HCT116 (cell line): ENCODE data around the gene CEMIP2. TPM values are rescaled to one million over a fixed set of nuclear protein-coding genes. Genes with fewer than 3 reads are reported as not detected.

Source experiments
- ATAC-seq: fragments of 200-7000 bp; cut with Tn5 transposase; 2 replicates; pipeline ENCODE4 v1.9.1; 2020; ENCODE audit warnings: mild to moderate bottlenecking, moderate library complexity
- BruUV-seq: library from RNA; stranded (reverse); fragments of 400-500 nt; replicated peaks from 2 replicates; lab custom pipeline; 2021; lab: Mats Ljungman, UMichigan
- CTCF ChIA-PET: fragments of 300-600 bp; sonication (Branson Sonifier 250); formaldehyde crosslinking; loops from one replicate; lab custom pipeline; 2021; ENCODE audit warnings: antibody characterized with exemption; lab: Charles Lee
- POLR2A ChIA-PET: fragments of 300-600, 350-600 bp; sonication (Branson Sonifier 250); formaldehyde crosslinking; loops from one replicate; lab custom pipeline; 2021; ENCODE audit warnings: antibody characterized with exemption; lab: Charles Lee
- RAD21 ChIA-PET, 2 experiments: fragments of 300-600 bp; sonication (Branson Sonifier 250); formaldehyde crosslinking; loops; one replicate each; lab custom pipeline; 2023; ENCODE audit warnings: low total read pairs in 2 of 2; ENCODE audit not compliant: uncharacterized antibody in 2 of 2, unreplicated experiment in 2 of 2, low non-redundant PET in 1 of 2; lab: Charles Lee
- DNase-seq: peaks from one replicate; pipeline ENCODE4 v3.0.0-alpha.2; 2010; ENCODE audit warnings: low read depth, low spot score
- H2AFZ ChIP-seq: fragments of 200-600 bp; shearing (Covaris generic), sonication (generic); 2 replicates; pipeline ENCODE4 v1.6.1; 2017; ENCODE audit warnings: low read depth, mixed run types, mixed read lengths, antibody characterized with exemption, low read length; ENCODE audit not compliant: poor library complexity, severe bottlenecking
- H3K27ac ChIP-seq: 2 replicates; pipeline ENCODE4 v1.5.1; 2012; ENCODE audit warnings: low read depth, low read length
- H3K27me3 ChIP-seq: fragments of 200-600 bp; sonication (generic); 2 replicates; pipeline ENCODE4 v1.6.1; 2016; ENCODE audit warnings: mixed run types, low read length, mixed read lengths; ENCODE audit not compliant: insufficient read depth
- H3K36me3 ChIP-seq, 2 experiments: fragments of 200-500 bp in 1 of 2; fragments of 200-600 bp in 1 of 2; sonication (Bioruptor generic) in 1 of 2; sonication (generic) in 1 of 2; 2 replicates each; pipeline versions ENCODE4 v1.5.1 to v1.6.1; 2014 to 2016; ENCODE audit warnings: low read length in 2 of 2, inconsistent platforms in 1 of 2, mixed read lengths in 1 of 2, mixed run types in 1 of 2; ENCODE audit not compliant: insufficient read depth in 2 of 2, control insufficient read depth in 1 of 2
- H3K4me1 ChIP-seq, 2 experiments: fragments of 200-600 bp in 1 of 2; sonication (generic) in 1 of 2; 2 replicates each; pipeline versions ENCODE4 v1.5.1 to v1.6.1; 2012 to 2017; ENCODE audit warnings: low read length in 2 of 2, inconsistent platforms in 1 of 2, mild to moderate bottlenecking in 1 of 2, mixed read lengths in 1 of 2, mixed run types in 1 of 2, moderate library complexity in 1 of 2; ENCODE audit not compliant: insufficient read depth in 2 of 2, control insufficient read depth in 1 of 2
- H3K4me2 ChIP-seq: fragments of 200-600 bp; sonication (generic); 2 replicates; pipeline ENCODE4 v1.6.1; 2017; ENCODE audit warnings: mixed run types, low read length, mixed read lengths
- H3K4me3 ChIP-seq, 2 experiments: fragments of 200-600 bp in 1 of 2; sonication (generic) in 1 of 2; replicated peaks in 1 of 2; 2 replicates each; pipeline ENCODE4 v1.5.1; 2011 to 2016; ENCODE audit warnings: low read length in 2 of 2, control low read depth in 1 of 2, low read depth in 1 of 2, mild to moderate bottlenecking in 1 of 2, mixed read lengths in 1 of 2, mixed run types in 1 of 2
- H3K79me2 ChIP-seq: fragments of 200-600 bp; sonication (generic); 2 replicates; pipeline ENCODE4 v1.6.1; 2017; ENCODE audit warnings: mild to moderate bottlenecking, mixed run types, low read length, moderate library complexity, mixed read lengths; ENCODE audit not compliant: insufficient read depth
- H3K9ac ChIP-seq: fragments of 200-600 bp; sonication (generic); 2 replicates; pipeline ENCODE4 v1.6.1; 2016; ENCODE audit warnings: low read length, mixed read lengths
- H3K9me2 ChIP-seq: fragments of 200-600 bp; sonication (generic), shearing (Covaris generic); 2 replicates; pipeline ENCODE4 v1.6.1; 2017; ENCODE audit warnings: mixed run types, mild to moderate bottlenecking, moderate library complexity; ENCODE audit not compliant: insufficient read depth
- H3K9me3 ChIP-seq, 2 experiments: fragments of 200-500 bp in 1 of 2; fragments of 200-600 bp in 1 of 2; sonication (Bioruptor generic) in 1 of 2; sonication (generic) in 1 of 2; 2 replicates each; pipeline ENCODE4 v1.6.1; 2014 to 2017; ENCODE audit warnings: low read length in 2 of 2, mixed read lengths in 2 of 2, inconsistent platforms in 1 of 2, low read depth in 1 of 2, mild to moderate bottlenecking in 1 of 2, mixed run types in 1 of 2, moderate library complexity in 1 of 2; ENCODE audit not compliant: control insufficient read depth in 1 of 2, insufficient read depth in 1 of 2
- H4K20me1 ChIP-seq: fragments of 200-600 bp; sonication (generic), shearing (Covaris generic); 2 replicates; pipeline ENCODE4 v1.6.1; 2017; ENCODE audit warnings: mixed run types, mild to moderate bottlenecking, moderate library complexity; ENCODE audit not compliant: insufficient read depth
- CBX3 ChIP-seq: IDR thresholded peaks from 2 replicates; pipeline ENCODE4 v1.6.1; 2012; ENCODE audit warnings: low read depth
- EGR1 ChIP-seq: IDR thresholded peaks from 2 replicates; pipeline ENCODE4 v1.6.1; 2012; ENCODE audit warnings: low read depth
- ELF1 ChIP-seq: IDR thresholded peaks from 2 replicates; pipeline ENCODE4 v1.6.1; 2012; ENCODE audit warnings: low read depth, borderline replicate concordance
- EZH2 ChIP-seq: fragments of 200-600 bp; sonication (generic); IDR thresholded peaks from 2 replicates; pipeline ENCODE4 v1.6.1; 2017; ENCODE audit warnings: antibody characterized with exemption, mixed run types
- EZH2phosphoT487 ChIP-seq: fragments of 200-600 bp; IDR thresholded peaks from 2 replicates; pipeline ENCODE4 v1.6.1; 2018; ENCODE audit warnings: antibody characterized with exemption, borderline replicate concordance
- JUND ChIP-seq: IDR thresholded peaks from 2 replicates; pipeline ENCODE4 v1.6.1; 2012
- POLR2A ChIP-seq: IDR thresholded peaks from 2 replicates; pipeline ENCODE4 v1.7.0; 2011; ENCODE audit warnings: borderline replicate concordance; ENCODE audit not compliant: insufficient read depth, insufficient read length; ENCODE audit errors: extremely low read depth
- POLR2AphosphoS5 ChIP-seq: IDR thresholded peaks from 2 replicates; pipeline ENCODE4 v1.6.1; 2011; ENCODE audit warnings: mild to moderate bottlenecking, low read depth, low read length, moderate library complexity
- RAD21 ChIP-seq: IDR thresholded peaks from 2 replicates; pipeline ENCODE4 v1.6.1; 2012; ENCODE audit warnings: low read depth, mild to moderate bottlenecking
- SP1 ChIP-seq: IDR thresholded peaks from 2 replicates; pipeline ENCODE4 v1.6.1; 2012; ENCODE audit warnings: low read depth
- SRF ChIP-seq: IDR thresholded peaks from 2 replicates; pipeline ENCODE4 v1.6.1; 2012; ENCODE audit warnings: low read depth
- TCF7L2 ChIP-seq: IDR thresholded peaks from 2 replicates; pipeline ENCODE4 v1.7.0; 2011; ENCODE audit warnings: borderline replicate concordance, inconsistent platforms; ENCODE audit not compliant: insufficient read depth, insufficient read length; ENCODE audit errors: extremely low read depth
- YY1 ChIP-seq: IDR thresholded peaks from 2 replicates; pipeline ENCODE4 v1.6.1; 2011; ENCODE audit warnings: low read length, low read depth, moderate library complexity, mild to moderate bottlenecking; ENCODE audit not compliant: insufficient replicate concordance; ENCODE audit errors: extremely low read depth
- ZNF274 ChIP-seq: fragments of 200-500 bp; sonication (Bioruptor generic); IDR thresholded peaks from 2 replicates; pipeline ENCODE4 v1.6.1; 2014; ENCODE audit warnings: mild to moderate bottlenecking, low read depth, low read length, inconsistent platforms
- intact Hi-C: fragments of 100-400 bp; cut with micrococcal nuclease; formaldehyde crosslinking; loops from 2 replicates; pipeline ENCODE4 v1.10.0; 2022
- total RNA-seq: library from RNA; stranded (reverse); gene quantifications from one replicate; pipeline ENCODE4 v1.2.1, GENCODE V29; 2021; ENCODE audit not compliant: unreplicated experiment
- TF ChIP-seq, protein P1 (sequence below): IDR thresholded peaks from 2 replicates; pipeline ENCODE4 v1.6.1; 2012
- TF ChIP-seq, protein P2 (sequence below): IDR thresholded peaks from 2 replicates; pipeline ENCODE4 v1.6.1; 2012
- TF ChIP-seq, protein P3 (sequence below), 3 experiments: fragments of 200-600 bp in 1 of 3; sonication (generic) in 1 of 3; IDR thresholded peaks in 2 of 3; conservative IDR thresholded peaks in 1 of 3; 2 replicates each; pipeline ENCODE4 v1.5.1; 2012 to 2017; ENCODE audit warnings: low read depth in 2 of 3, low read length in 2 of 3, antibody characterized with exemption in 1 of 3, borderline replicate concordance in 1 of 3, control low read depth in 1 of 3, mild to moderate bottlenecking in 1 of 3, mixed read lengths in 1 of 3, mixed run types in 1 of 3, moderate library complexity in 1 of 3; ENCODE audit not compliant: insufficient read depth in 1 of 3
- TF ChIP-seq, protein P4 (sequence below): IDR thresholded peaks from 2 replicates; pipeline ENCODE4 v1.6.1; 2011; ENCODE audit warnings: mild to moderate bottlenecking, low read length, moderate library complexity; ENCODE audit not compliant: insufficient replicate concordance; ENCODE audit errors: extremely low read depth

Gene CEMIP2
- total RNA-seq, 1 experiment from 2014 or later: 14.3 TPM

DNA sequence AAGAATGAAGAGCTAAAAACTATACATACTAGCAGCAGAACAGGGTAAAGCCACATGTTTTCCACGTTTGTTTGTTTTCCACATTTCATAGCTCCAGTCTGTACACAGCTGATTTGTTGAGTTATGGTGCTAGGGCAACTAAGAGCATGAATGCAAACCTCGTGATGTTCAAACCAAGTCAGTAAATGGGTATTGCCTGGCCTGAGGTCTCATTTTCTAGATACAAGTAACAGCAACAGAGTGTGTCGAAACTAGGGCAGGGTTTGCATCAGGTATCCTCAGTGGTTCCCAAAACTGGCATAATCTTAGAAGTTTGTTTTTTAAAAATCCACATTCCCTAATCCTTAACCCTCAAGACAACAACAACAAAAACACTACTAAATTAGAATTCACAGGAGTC is 89.3 kb downstream of the CEMIP2 start (continued):
- TF ChIP-seq RAD21 (no peak), ELF1 (no peak), SRF (no peak)
- TF ChIP-seq, protein P1, sequence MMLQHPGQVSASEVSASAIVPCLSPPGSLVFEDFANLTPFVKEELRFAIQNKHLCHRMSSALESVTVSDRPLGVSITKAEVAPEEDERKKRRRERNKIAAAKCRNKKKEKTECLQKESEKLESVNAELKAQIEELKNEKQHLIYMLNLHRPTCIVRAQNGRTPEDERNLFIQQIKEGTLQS: no peak
- TF ChIP-seq, protein P2, sequence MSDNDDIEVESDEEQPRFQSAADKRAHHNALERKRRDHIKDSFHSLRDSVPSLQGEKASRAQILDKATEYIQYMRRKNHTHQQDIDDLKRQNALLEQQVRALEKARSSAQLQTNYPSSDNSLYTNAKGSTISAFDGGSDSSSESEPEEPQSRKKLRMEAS: no peak

DNA sequence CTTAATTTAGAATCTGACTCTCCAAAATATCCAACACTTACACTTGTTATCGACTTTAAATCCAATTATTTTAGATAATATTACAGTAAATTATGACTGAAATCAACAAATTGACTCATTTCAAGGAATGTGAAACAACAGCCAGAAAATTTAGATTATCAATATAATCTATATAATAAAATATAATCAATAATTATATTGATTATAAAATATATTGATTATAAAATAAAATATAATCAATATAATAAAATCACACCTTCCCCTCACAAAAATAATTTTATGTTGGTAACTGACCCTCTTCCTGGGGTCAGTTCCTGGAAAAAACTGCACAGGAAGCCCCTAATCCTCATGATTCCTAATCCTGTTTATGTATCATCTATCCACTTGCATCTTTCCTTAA is 91.1 kb downstream of the CEMIP2 start:
- no peaks in the 10 kb centered on the region for H3K36me3 ChIP-seq
- H3K27ac ChIP-seq: no peak overlapping the region
- H3K27me3 ChIP-seq: no peaks in the 10 kb centered on the region
- H3K9me2 ChIP-seq: 0 out of 2 replicates have a peak, but pooled peaks cover 4% of the 10 kb centered on the region
- ChIA-PET POLR2A (no interaction called here), CTCF (no interaction called here), RAD21 (no interaction called here)
- TF ChIP-seq POLR2AphosphoS5 (no peak), RAD21 (no peak), ELF1 (no peak), CBX3 (no peak), POLR2A (no peak), EGR1 (no peak), ZNF274 (no peak), EZH2 (no peak), JUND (no peak), YY1 (no peak), SRF (no peak), TCF7L2 (no peak), EZH2phosphoT487 (no peak), SP1 (no peak)
- TF ChIP-seq, protein P3, sequence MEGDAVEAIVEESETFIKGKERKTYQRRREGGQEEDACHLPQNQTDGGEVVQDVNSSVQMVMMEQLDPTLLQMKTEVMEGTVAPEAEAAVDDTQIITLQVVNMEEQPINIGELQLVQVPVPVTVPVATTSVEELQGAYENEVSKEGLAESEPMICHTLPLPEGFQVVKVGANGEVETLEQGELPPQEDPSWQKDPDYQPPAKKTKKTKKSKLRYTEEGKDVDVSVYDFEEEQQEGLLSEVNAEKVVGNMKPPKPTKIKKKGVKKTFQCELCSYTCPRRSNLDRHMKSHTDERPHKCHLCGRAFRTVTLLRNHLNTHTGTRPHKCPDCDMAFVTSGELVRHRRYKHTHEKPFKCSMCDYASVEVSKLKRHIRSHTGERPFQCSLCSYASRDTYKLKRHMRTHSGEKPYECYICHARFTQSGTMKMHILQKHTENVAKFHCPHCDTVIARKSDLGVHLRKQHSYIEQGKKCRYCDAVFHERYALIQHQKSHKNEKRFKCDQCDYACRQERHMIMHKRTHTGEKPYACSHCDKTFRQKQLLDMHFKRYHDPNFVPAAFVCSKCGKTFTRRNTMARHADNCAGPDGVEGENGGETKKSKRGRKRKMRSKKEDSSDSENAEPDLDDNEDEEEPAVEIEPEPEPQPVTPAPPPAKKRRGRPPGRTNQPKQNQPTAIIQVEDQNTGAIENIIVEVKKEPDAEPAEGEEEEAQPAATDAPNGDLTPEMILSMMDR (IDR thresholded peaks at IDR 0.05 in 2 of 3, conservative IDR thresholded peaks at IDR 0.05 in 1 of 3; ENCODE audit: borderline replicate concordance in 1 of 3, insufficient read depth in 1 of 3, low read depth in 2 of 3, low read length in 2 of 3): no peak
- TF ChIP-seq, protein P2: no peak
- TF ChIP-seq, protein P4, sequence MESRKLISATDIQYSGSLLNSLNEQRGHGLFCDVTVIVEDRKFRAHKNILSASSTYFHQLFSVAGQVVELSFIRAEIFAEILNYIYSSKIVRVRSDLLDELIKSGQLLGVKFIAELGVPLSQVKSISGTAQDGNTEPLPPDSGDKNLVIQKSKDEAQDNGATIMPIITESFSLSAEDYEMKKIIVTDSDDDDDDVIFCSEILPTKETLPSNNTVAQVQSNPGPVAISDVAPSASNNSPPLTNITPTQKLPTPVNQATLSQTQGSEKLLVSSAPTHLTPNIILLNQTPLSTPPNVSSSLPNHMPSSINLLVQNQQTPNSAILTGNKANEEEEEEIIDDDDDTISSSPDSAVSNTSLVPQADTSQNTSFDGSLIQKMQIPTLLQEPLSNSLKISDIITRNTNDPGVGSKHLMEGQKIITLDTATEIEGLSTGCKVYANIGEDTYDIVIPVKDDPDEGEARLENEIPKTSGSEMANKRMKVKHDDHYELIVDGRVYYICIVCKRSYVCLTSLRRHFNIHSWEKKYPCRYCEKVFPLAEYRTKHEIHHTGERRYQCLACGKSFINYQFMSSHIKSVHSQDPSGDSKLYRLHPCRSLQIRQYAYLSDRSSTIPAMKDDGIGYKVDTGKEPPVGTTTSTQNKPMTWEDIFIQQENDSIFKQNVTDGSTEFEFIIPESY: no peak
- intact Hi-C loops: no loop called here
- H3K4me3 ChIP-seq: no peak overlapping the region
- no peaks in the 10 kb centered on the region for H3K79me2 ChIP-seq
- no peaks in the 10 kb centered on the region for H4K20me1 ChIP-seq
- DNase-seq (no peak), ATAC-seq (no peak)
- peaks cover 45 to 63% of the 10 kb centered on the region in 2 experiments for H3K4me1 ChIP-seq
- H3K4me2 ChIP-seq: no peak overlapping the region
- H3K9ac ChIP-seq: no peak overlapping the region
- BruUV-seq: no TSS peak
- H2AFZ ChIP-seq: no peak overlapping the region
- H3K9me3 ChIP-seq: no peaks in the 10 kb centered on the region
